A549 (cell line): ENCODE data around the gene CFAP410. TPM values are rescaled to one million over a fixed set of nuclear protein-coding genes. Genes with fewer than 3 reads are reported as not detected.

Experiments used
- ATAC-seq, 2 experiments: fragments of 200-7000 bp in 1 of 2; fragments of >200 bp in 1 of 2; cut with Nextera tagmentation in 1 of 2; cut with Tn5 transposase in 1 of 2; 3 replicates each; pipeline versions ENCODE4 v1.8.0 to v1.9.1; 2018 to 2020; ENCODE audit warnings: mild to moderate bottlenecking in 1 of 2, moderate library complexity in 1 of 2
- CTCF ChIA-PET: fragments of 300-600 bp; sonication (Branson Sonifier 250); formaldehyde crosslinking; extraction: SDS; loops from one replicate; lab custom pipeline; 2021; ENCODE audit warnings: antibody characterized with exemption, inconsistent platforms; lab: Yijun Ruan, JAX
- POLR2A ChIA-PET: fragments of 350-600 bp; formaldehyde crosslinking; extraction: SDS; loops from one replicate; lab custom pipeline; 2021; ENCODE audit warnings: antibody characterized with exemption, inconsistent platforms; lab: Yijun Ruan, JAX
- DNase-seq, 2 experiments: peaks; one replicate each; pipeline versions ENCODE4 v3.0.0 to v3.0.0-alpha.2; 2011 to 2016; ENCODE audit warnings: low read depth in 1 of 2, low spot score in 1 of 2
- FAIRE-seq: peaks from 2 replicates; lab custom pipeline; 2011; peaks lifted over from hg19 to GRCh38; lab: Jason Lieb, UNC
- H3K27ac ChIP-seq, 2 experiments: fragments of >200 bp; sonication (Bioruptor Twin); formaldehyde crosslinking; 3 replicates each; pipeline ENCODE4 v1.5.1; 2016 to 2017
- H3K4me1 ChIP-seq: fragments of >200 bp; sonication (Bioruptor Twin); formaldehyde crosslinking; 3 replicates; pipeline ENCODE4 v1.6.1; 2016
- H3K4me2 ChIP-seq: fragments of >200 bp; sonication (Bioruptor Twin); formaldehyde crosslinking; 3 replicates; pipeline ENCODE4 v1.6.1; 2016
- H3K4me3 ChIP-seq: fragments of >200 bp; sonication (Bioruptor Twin); formaldehyde crosslinking; 3 replicates; pipeline ENCODE4 v1.5.1; 2016
- H3K9me3 ChIP-seq: fragments of >200 bp; sonication (Bioruptor Twin); formaldehyde crosslinking; 3 replicates; pipeline ENCODE4 v1.6.1; 2016
- BCL3 ChIP-seq: fragments of >200 bp; sonication (Bioruptor Twin); formaldehyde crosslinking; IDR thresholded peaks from 3 replicates; pipeline ENCODE4 v1.6.1; 2016
- FOSL2 ChIP-seq, 2 experiments: fragments of 450-650 bp in 1 of 2; fragments of >200 bp in 1 of 2; sonication (Bioruptor Twin) in 1 of 2; formaldehyde crosslinking; IDR thresholded peaks; 2 replicates each; pipeline versions ENCODE4 v1.5.0 to v1.6.1; 2016 to 2020; ENCODE audit warnings: mild to moderate bottlenecking in 1 of 2, moderate library complexity in 1 of 2
- HOXA7 ChIP-seq: fragments of 250-450 bp; sonication (Bioruptor Pico); IDR thresholded peaks from 2 replicates; pipeline ENCODE4 v1.5.0; 2020; ENCODE audit warnings: mild to moderate bottlenecking, moderate library complexity
- HOXB13 ChIP-seq: fragments of 250-450 bp; sonication (Bioruptor Pico); IDR thresholded peaks from 2 replicates; pipeline ENCODE4 v1.5.0; 2020; ENCODE audit warnings: low read depth, mild to moderate bottlenecking, moderate library complexity
- JUN ChIP-seq, 2 experiments: fragments of >200 bp; sonication (Bioruptor Twin); formaldehyde crosslinking; IDR thresholded peaks; 2 replicates in 1 of 2; 3 replicates in 1 of 2; pipeline ENCODE4 v1.6.1; 2016 to 2017
- JUNB ChIP-seq: fragments of >200 bp; sonication (Bioruptor Twin); formaldehyde crosslinking; IDR thresholded peaks from 2 replicates; pipeline ENCODE4 v1.6.1; 2016
- KDM5A ChIP-seq: fragments of 200-600 bp; sonication (generic); IDR thresholded peaks from 2 replicates; pipeline ENCODE4 v1.6.1; 2016; ENCODE audit warnings: antibody characterized with exemption, mild to moderate bottlenecking
- MAZ ChIP-seq: fragments of 150-350 bp; IDR thresholded peaks from 2 replicates; pipeline ENCODE4 v1.6.1; 2014; ENCODE audit warnings: antibody characterized with exemption, low read depth, low read length, borderline replicate concordance
- MYC ChIP-seq: IDR thresholded peaks from 2 replicates; pipeline ENCODE4 v1.6.1; 2012; ENCODE audit warnings: mild to moderate bottlenecking, inconsistent platforms, low read length, improper control_type of control experiment, borderline replicate concordance
- POLR2A ChIP-seq: IDR thresholded peaks from 2 replicates; pipeline ENCODE4 v1.6.1; 2012; ENCODE audit warnings: mild to moderate bottlenecking, low read length
- POLR2AphosphoS2 ChIP-seq: conservative IDR thresholded peaks from 2 replicates; pipeline ENCODE4 v1.6.1; 2012; ENCODE audit warnings: low read length, improper control_type of control experiment, inconsistent platforms
- RARB ChIP-seq: fragments of 250-450 bp; sonication (Bioruptor Pico); IDR thresholded peaks from 2 replicates; pipeline ENCODE4 v1.8.0; 2021; ENCODE audit warnings: mild to moderate bottlenecking, moderate library complexity
- RCOR1 ChIP-seq: fragments of 150-350 bp; IDR thresholded peaks from 2 replicates; pipeline ENCODE4 v1.6.1; 2014; ENCODE audit warnings: antibody characterized with exemption, low read length, low read depth
- RFX5 ChIP-seq: fragments of 450-650 bp; IDR thresholded peaks from 2 replicates; pipeline ENCODE4 v1.7.1; 2014; ENCODE audit warnings: antibody characterized with exemption, mild to moderate bottlenecking, moderate library complexity
- RNF2 ChIP-seq: fragments of 200-600 bp; sonication (generic); IDR thresholded peaks from 2 replicates; pipeline ENCODE4 v1.6.1; 2016; ENCODE audit warnings: low read depth, mild to moderate bottlenecking, antibody characterized with exemption, moderate library complexity, borderline replicate concordance
- TFCP2L1 ChIP-seq: fragments of 250-450 bp; sonication (Bioruptor Pico); IDR thresholded peaks from 2 replicates; pipeline ENCODE4 v1.5.0; 2021; ENCODE audit warnings: mild to moderate bottlenecking
- USF2 ChIP-seq: fragments of 450-650 bp; IDR thresholded peaks from 2 replicates; pipeline ENCODE4 v1.6.1; 2014; ENCODE audit warnings: antibody characterized with exemption
- ZC3H11A ChIP-seq: fragments of 450-650 bp; IDR thresholded peaks from 2 replicates; pipeline ENCODE4 v1.6.1; 2014; ENCODE audit warnings: antibody characterized with exemption, mild to moderate bottlenecking
- WGBS: methylation state at CpG from one replicate; pipeline ENCODE4 v1.1.6; 2017; ENCODE audit errors: missing lambda C conversion rate; 5-methylcytosine and 5-hydroxymethylcytosine counted together
- polyA plus RNA-seq, 4 experiments: library from polyadenylated mRNA; depleted of rRNA in 3 of 4; stranded (reverse); fragments of >200 nt; fragmentation: RNase III in 1 of 4; extraction: RNeasy Plus Mini Kit Qiagen cat#74134 plus additional on column Dnase treatment in 1 of 4; gene quantifications; 2 replicates in 3 of 4; 3 replicates in 1 of 4; pipeline ENCODE4 v1.2.3, GENCODE V29; 2011 to 2017
- TF ChIP-seq, protein P1 (sequence below): fragments of >200 bp; sonication (Bioruptor Twin); formaldehyde crosslinking; IDR thresholded peaks from 3 replicates; pipeline ENCODE4 v1.5.1; 2016

Gene CFAP410
- polyA plus RNA-seq, 2 of the 4 experiments (the other 2 are of a cell fraction), result 3.2 to 7.1 TPM

GRCh38 chr21:44301961-44302406 lies 37.2 kb downstream of the CFAP410 start (continued):
- TF ChIP-seq MYC (no peak), TFCP2L1 (CRISPR knock-in tag) (no peak), RCOR1 (no peak)

- POLR2A ChIA-PET, result no interaction called here
- no peak for ATAC-seq
Observed at GRCh38 chr21:44301141-44301540, 38.0 kb downstream of the CFAP410 start.

GRCh38 chr21:44300262-44300959 lies 38.8 kb downstream of the CFAP410 start:
- H3K4me1 ChIP-seq, result peaks cover 14% of the 10 kb centered on the region; the same call in 2 of the 3 replicates

More at GRCh38 chr21:44301141-44301540, 38.0 kb downstream of the CFAP410 start:
- 87% methylated on average over 7 of the region's 13 CpGs for WGBS
- peak overlapping the region; percentile 98; the same call in 2 of the 3 replicates for H3K4me3 ChIP-seq
- TF ChIP-seq USF2, result no peak
- TF ChIP-seq, all 56 proteins: peak for 0
- H3K27ac ChIP-seq, result peak overlapping the region; percentile 93 to 99; a peak in 4 of 6 replicates
- H3K4me1 ChIP-seq, result peaks cover 10% of the 10 kb centered on the region; the same call in 1 of the 3 replicates
- no peak for FAIRE-seq
- no peaks in the 10 kb centered on the region for H3K9me3 ChIP-seq
- no peak for DNase-seq
- CTCF ChIA-PET, result interaction anchor here (0.5 to 1.9 kb wide), 5 partner anchors 10 to 496 kb away, joined by 3 to 6 read pairs (median 3); no protein-coding TSS in a partner anchor
- peak overlapping the region; percentile 73 for H3K4me2 ChIP-seq

DNA sequence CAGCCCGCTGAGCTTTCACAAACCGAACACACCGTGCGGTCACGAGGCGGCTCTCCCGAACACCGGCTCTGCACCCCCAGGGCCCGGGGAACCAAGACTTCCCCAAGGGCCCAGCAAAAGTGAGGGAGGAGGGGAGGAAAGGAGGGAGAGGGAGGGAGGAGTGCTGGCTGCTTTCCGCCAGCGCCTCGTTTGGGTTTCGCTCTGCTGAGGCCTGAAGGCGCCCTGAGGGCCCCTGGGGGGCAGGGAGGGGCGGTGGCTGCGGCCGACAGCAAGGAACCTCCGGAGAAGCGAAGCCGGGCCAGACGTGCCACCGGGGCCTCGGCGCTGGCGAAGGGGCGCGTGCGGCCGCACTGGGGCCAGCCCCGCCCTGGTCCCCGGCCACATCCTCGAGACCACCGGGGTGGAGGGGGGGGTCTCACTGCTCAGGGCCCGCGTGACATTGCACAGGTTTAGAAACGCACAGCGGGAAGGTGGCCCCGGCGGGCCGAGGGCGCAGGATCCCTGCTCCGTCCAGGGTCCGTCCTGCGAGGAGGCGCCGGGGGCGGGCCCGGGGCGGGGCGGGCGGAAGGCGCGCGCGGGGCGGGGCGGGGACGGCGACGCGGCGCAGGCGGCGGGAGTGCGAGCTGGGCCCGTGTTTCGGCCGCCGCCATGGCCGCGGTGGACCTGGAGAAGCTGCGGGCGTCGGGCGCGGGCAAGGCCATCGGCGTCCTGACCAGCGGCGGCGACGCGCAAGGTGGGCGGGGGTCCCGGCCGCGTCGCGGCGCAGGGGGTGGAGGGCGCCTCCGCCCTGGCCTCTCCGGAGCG lies 39.5 kb downstream of the CFAP410 start, which contains the start of gene PFKL:
Gene PFKL, plus strand, starts transcription at position 596 of the 804 bp plus-strand sequence. Its CDS starts 53 bp downstream, at position 649.
- POLR2A ChIA-PET, result no interaction called here
- 1% methylated on average over 14 of the region's 94 CpGs for WGBS
- no peak for TF ChIP-seq MYC
- TF ChIP-seq ZC3H11A, result no peak
- no peak for TF ChIP-seq JUNB
- TF ChIP-seq KDM5A, result no peak
- TF ChIP-seq RARB (CRISPR knock-in tag), result no peak
- TF ChIP-seq MAZ, result no peak
- peak in 1 of 2 experiments; percentile 47; a peak in 2 of 5 replicates for TF ChIP-seq JUN (IDR thresholded peaks at IDR 0.05)
- TF ChIP-seq POLR2AphosphoS2, result no peak
- no peak for TF ChIP-seq HOXB13 (CRISPR knock-in tag)
- TF ChIP-seq RNF2, result peak; percentile 45; the same call in 1 of the 2 replicates
- no peak for TF ChIP-seq FOSL2 (IDR thresholded peaks at IDR 0.05)
- no peak for TF ChIP-seq FOSL2 (CRISPR knock-in tag; IDR thresholded peaks at IDR 0.05)
- peak; percentile 54 for TF ChIP-seq POLR2A
- 0 out of 3 replicates have a peak, but pooled peaks have one; percentile 41 for TF ChIP-seq BCL3
- no peak for TF ChIP-seq HOXA7
- TF ChIP-seq, protein P1, sequence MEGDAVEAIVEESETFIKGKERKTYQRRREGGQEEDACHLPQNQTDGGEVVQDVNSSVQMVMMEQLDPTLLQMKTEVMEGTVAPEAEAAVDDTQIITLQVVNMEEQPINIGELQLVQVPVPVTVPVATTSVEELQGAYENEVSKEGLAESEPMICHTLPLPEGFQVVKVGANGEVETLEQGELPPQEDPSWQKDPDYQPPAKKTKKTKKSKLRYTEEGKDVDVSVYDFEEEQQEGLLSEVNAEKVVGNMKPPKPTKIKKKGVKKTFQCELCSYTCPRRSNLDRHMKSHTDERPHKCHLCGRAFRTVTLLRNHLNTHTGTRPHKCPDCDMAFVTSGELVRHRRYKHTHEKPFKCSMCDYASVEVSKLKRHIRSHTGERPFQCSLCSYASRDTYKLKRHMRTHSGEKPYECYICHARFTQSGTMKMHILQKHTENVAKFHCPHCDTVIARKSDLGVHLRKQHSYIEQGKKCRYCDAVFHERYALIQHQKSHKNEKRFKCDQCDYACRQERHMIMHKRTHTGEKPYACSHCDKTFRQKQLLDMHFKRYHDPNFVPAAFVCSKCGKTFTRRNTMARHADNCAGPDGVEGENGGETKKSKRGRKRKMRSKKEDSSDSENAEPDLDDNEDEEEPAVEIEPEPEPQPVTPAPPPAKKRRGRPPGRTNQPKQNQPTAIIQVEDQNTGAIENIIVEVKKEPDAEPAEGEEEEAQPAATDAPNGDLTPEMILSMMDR, result no peak
- TF ChIP-seq, all 56 proteins: peak for 4
- ATAC-seq (peak; percentile 66 to 70), DNase-seq (peak; percentile 44 to 71), FAIRE-seq (no peak)
- Histone ChIP-seq H3K4me2 (peak within 1 kb of the TSS; percentile 73), H3K4me3 (peak within 1 kb of the TSS; percentile 98), H3K9me3 (no peaks in the 10 kb centered on the region), H3K27ac (peak within 1 kb of the TSS; percentile 93 to 99), H3K4me1 (peaks cover 21% of the 10 kb centered on the region)
- CTCF ChIA-PET, result interaction anchor here (2.0 kb wide), 1 partner anchor 10 kb away, joined by 5 read pairs; no protein-coding TSS in a partner anchor

More at GRCh38 chr21:44300262-44300959, 38.8 kb downstream of the CFAP410 start:
- Histone ChIP-seq H3K4me3 (peak overlapping the region; percentile 98), H3K4me2 (peak overlapping the region; percentile 73), H3K27ac (peak overlapping the region; percentile 93 to 99), H3K9me3 (no peaks in the 10 kb centered on the region)
- ChIA-PET POLR2A (no interaction called here), CTCF (interaction anchor here (0.5 to 1.9 kb wide), 4 partner anchors 10 to 497 kb away, joined by 3 to 6 read pairs (median 3); no protein-coding TSS in a partner anchor)
- TF ChIP-seq JUN (IDR thresholded peaks at IDR 0.05) (peak in 1 of 2 experiments; percentile 9; a peak in 1 of 5 replicates), RFX5 (no peak)
- WGBS, result no CpG with 5 or more reads among the region's 67 CpGs
- no peak for FAIRE-seq
- DNase-seq, result peak; percentile 42 to 50
- ATAC-seq, result peak; percentile 51 to 69
